Measurements from ENCODE around the gene PSMC4. TPM values are rescaled to one million over a fixed set of nuclear protein-coding genes. Genes with fewer than 3 reads are reported as not detected.

PSMC4 gene
- total RNA-seq, 1 donor from 2014 or later = 122 TPM

DNA sequence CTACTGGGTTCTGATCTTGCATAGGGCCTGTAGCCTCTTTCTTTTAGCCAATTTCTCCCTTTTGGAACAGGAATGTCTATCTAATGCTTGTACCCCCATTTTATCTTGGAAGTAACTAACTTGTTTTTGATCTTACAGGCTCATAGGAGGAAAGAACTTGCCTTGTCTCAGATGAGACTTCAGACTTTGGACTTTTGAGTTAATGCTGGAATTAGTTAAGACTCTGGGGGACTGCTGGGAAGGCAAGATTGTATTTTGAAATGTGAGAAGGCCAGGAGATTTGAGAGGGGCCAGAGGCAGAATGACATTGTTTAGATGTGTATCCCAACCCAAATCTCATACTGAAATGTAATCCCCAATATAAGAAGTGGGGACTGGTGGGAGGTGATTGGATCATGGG is 23.4 kb downstream of the PSMC4 start:
- Histone ChIP-seq H3K4me3 (no peak overlapping the region), H3K27ac (no peak overlapping the region), H3K27me3 (no peaks in the 10 kb centered on the region), H3K9me3 (peaks cover 0 to 4% of the 10 kb centered on the region in 2 donors), H3K36me3 (no peaks in the 10 kb centered on the region), H3K4me1 (peaks cover 0 to 10% of the 10 kb centered on the region in 2 donors)
- DNase-seq (ENCODE audit: low spot score in 2 of 2) = no peak
- intact Hi-C loops (cut with DNase I) = loop anchor here (10.0 kb wide), 1 partner anchor 460 kb away; the partner anchor contains the start of gene EID2B
- TF ChIP-seq, protein P1, sequence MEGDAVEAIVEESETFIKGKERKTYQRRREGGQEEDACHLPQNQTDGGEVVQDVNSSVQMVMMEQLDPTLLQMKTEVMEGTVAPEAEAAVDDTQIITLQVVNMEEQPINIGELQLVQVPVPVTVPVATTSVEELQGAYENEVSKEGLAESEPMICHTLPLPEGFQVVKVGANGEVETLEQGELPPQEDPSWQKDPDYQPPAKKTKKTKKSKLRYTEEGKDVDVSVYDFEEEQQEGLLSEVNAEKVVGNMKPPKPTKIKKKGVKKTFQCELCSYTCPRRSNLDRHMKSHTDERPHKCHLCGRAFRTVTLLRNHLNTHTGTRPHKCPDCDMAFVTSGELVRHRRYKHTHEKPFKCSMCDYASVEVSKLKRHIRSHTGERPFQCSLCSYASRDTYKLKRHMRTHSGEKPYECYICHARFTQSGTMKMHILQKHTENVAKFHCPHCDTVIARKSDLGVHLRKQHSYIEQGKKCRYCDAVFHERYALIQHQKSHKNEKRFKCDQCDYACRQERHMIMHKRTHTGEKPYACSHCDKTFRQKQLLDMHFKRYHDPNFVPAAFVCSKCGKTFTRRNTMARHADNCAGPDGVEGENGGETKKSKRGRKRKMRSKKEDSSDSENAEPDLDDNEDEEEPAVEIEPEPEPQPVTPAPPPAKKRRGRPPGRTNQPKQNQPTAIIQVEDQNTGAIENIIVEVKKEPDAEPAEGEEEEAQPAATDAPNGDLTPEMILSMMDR (IDR thresholded peaks at IDR 0.05) = no peak

DNA sequence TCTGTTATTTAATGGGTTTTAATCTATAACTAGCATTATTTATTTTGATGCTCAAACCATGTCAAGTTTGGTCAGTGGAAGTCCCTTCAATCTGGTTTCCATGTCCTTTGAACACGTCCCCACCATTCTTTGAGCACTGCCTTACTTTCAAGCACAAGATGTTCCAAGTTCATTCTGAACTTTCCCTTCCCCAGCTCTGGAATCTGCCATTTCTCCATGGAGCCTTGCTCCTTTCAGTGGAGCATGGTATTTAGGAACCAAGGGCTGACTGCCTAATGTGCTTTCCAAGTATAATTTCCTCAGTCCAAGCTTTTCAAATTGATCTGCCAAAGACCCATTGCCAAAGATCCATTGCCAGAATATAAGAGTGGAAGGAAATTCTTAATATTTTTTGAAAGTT is 24.8 kb downstream of the PSMC4 start:
- H3K27ac ChIP-seq = peak overlapping the region in 1 of 2 donors; percentile 92

GRCh38 chr19:39996218-39996810 is 25.3 kb downstream of the PSMC4 start:
- Histone ChIP-seq H3K36me3 (no peaks in the 10 kb centered on the region), H3K4me1 (peaks cover 0 to 10% of the 10 kb centered on the region in 2 donors), H3K9me3 (peaks cover 0 to 4% of the 10 kb centered on the region in 2 donors), H3K27me3 (no peaks in the 10 kb centered on the region), H3K27ac (peak overlapping the region; percentile 91 to 92), H3K4me3 (peak overlapping the region; percentile 69 to 72)
- intact Hi-C loops (cut with DNase I) = loop anchor here (1.0 to 10.0 kb wide), 5 partner anchors 25 to 462 kb away; partner anchors contain the start of genes EID2B, MAP3K10, PSMC4 and ZNF780A
- TF ChIP-seq, protein P1 (IDR thresholded peaks at IDR 0.05) = no peak
- DNase-seq (ENCODE audit: low spot score in 2 of 2) = peak in 1 of 2 donors; percentile 70

More for the DNA sequence above, 24.8 kb downstream of the PSMC4 start:
- H3K4me1 ChIP-seq = peaks cover 0 to 10% of the 10 kb centered on the region in 2 donors
- H3K27me3 ChIP-seq = no peaks in the 10 kb centered on the region
- no peak for DNase-seq (ENCODE audit: low spot score in 2 of 2)
- peak overlapping the region; percentile 69 to 72 for H3K4me3 ChIP-seq
- intact Hi-C loops (cut with DNase I) = loop anchor here (1.0 to 10.0 kb wide), 5 partner anchors 24 to 461 kb away; partner anchors contain the start of genes EID2B, MAP3K10, PSMC4 and ZNF780A
- TF ChIP-seq, protein P1 (IDR thresholded peaks at IDR 0.05) = no peak
- H3K36me3 ChIP-seq = no peaks in the 10 kb centered on the region
- H3K9me3 ChIP-seq = peaks cover 0 to 4% of the 10 kb centered on the region in 2 donors

DNA sequence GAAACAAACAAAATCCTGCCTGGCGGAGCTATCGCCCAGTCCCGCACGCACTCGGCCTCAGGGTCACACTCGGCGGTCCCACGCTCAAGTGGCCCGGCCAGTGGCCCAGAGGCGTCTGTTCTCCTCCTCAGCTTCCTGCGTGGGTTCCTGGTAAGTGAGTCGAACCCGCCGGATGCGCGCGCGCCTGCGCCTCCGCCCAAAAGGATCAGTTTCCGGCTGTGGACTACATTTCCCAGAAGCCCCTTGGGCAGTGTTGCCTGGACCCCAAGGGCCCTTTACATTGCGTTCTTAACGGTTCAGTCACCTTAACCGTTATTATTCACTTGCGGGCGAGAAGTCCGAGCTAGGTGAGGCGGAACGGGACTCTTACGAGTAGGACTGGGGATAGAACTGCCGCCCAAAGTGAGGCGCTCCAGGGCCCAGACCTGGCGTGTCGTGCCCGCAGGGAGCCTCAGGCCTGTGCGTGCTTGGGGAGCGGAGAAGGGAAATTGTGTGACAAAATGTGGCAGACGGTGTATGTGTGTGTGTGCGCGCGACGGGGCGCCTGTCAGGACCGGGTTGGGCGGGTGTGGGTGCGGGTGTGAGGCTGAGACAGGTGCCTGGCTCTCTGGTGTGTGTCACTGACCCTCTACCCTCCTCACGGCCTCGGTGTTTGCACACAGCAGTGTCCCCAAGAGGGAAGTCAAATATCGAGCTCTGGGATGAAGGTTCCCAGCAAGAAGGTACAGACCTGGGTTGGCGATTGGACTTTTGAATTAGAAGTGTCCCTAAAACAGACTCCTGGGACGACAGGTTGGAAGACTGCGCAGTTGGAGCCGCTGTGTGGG is 26.1 kb downstream of the PSMC4 start, which contains the start of gene ZNF546:
Gene ZNF546, plus strand, starts transcription at position 250 of the 827 bp plus-strand sequence. CDS start 1,267 bp downstream, outside the sequence.
- Histone ChIP-seq H3K27ac (peak within 1 kb of the TSS; percentile 91 to 92), H3K4me3 (peak within 1 kb of the TSS; percentile 69 to 72), H3K27me3 (no peaks in the 10 kb centered on the region), H3K9me3 (peaks cover 0 to 4% of the 10 kb centered on the region in 2 donors), H3K36me3 (no peaks in the 10 kb centered on the region), H3K4me1 (peaks cover 0 to 10% of the 10 kb centered on the region in 2 donors)
- DNase-seq (ENCODE audit: low spot score in 2 of 2) = peak; percentile 70 to 97
- intact Hi-C loops (cut with DNase I) = loop anchor here (1.0 to 10.0 kb wide), 5 partner anchors 26 to 462 kb away; partner anchors contain the start of genes EID2B, MAP3K10, PSMC4 and ZNF780A
- TF ChIP-seq, protein P1 (IDR thresholded peaks at IDR 0.05) = no peak

- H3K4me1 ChIP-seq = peaks cover 0 to 10% of the 10 kb centered on the region in 2 donors
- peak overlapping the region; percentile 91 to 92 for H3K27ac ChIP-seq
- intact Hi-C loops (cut with DNase I) = loop anchor here (2.0 to 10.0 kb wide), 4 partner anchors 95 to 463 kb away; partner anchors contain the start of genes EID2B, MAP3K10 and ZNF780A
- TF ChIP-seq, protein P1 (IDR thresholded peaks at IDR 0.05) = no peak
- DNase-seq (ENCODE audit: low spot score in 2 of 2) = no peak
- no peaks in the 10 kb centered on the region for H3K27me3 ChIP-seq
- H3K36me3 ChIP-seq = no peaks in the 10 kb centered on the region
- H3K4me3 ChIP-seq = peak overlapping the region; percentile 69 to 72
- peaks cover 0 to 4% of the 10 kb centered on the region in 2 donors for H3K9me3 ChIP-seq
Measured at GRCh38 chr19:39997638-39998216, 26.8 kb downstream of the PSMC4 start.
